GM12892 (cell line): ENCODE results near the gene KIF26A.

Experiments used
- POLR2A ChIP-seq: IDR thresholded peaks from 2 replicates; pipeline ENCODE4 v1.6.1; 2011; ENCODE audit warnings: low read depth, low read length, control low read depth
- POLR2AphosphoS5 ChIP-seq: IDR thresholded peaks from 2 replicates; pipeline ENCODE4 v1.6.1; 2011; ENCODE audit warnings: low read depth, low read length, control low read depth
- TAF1 ChIP-seq: IDR thresholded peaks from 2 replicates; pipeline ENCODE4 v1.6.1; 2011; ENCODE audit warnings: low read depth, mild to moderate bottlenecking, control low read depth, low read length, borderline replicate concordance

DNA sequence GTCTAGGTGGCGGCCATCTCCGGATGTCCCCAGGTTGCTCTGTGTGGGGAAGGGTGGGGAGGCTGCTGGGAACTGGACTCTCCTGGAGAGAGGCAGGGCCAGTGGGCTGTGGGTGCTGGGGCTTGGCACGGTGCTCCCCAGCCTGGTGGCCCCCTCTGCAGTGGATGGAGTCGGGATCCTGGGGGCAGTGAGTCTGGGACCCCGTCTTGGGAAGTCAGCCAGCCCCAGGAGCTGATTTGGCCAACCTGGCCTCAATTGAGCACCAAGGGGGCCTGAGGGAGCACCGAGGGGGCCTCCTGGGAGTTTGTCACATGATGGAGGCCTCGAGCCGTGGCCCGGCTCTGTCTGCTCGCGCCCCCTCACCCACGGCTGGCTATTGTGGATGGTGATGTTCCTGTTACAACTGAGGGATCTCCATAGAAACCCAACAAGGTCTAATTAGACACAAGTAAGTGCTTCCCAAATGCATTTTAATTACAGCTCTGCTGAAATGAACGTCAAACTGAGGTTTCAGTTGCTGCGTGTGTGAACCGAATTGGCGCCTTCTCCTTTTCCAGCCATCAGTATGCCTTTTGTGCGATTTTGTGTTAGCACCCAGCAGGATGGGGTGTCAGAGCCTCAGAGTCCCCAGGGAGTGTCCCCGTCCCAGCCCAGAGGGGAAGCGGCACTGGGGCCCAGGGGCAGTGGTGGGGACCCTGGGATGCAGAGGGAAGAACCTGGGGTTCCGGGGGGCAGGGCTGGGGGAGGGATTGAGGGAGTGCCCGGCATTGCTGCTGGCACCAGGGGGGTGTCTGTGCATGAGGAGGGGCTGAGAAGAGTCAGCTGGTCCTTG lies 71.8 kb downstream of the KIF26A start:
- TF ChIP-seq POLR2AphosphoS5 (no peak), POLR2A (no peak), TAF1 (no peak)
